C4-2B (cell line): ENCODE data around the gene PCDHA8.

Experiments
- CTCF ChIP-seq: fragments of 450-650 bp; conservative IDR thresholded peaks from 2 replicates; pipeline ENCODE4 v1.5.1; 2017; ENCODE audit warnings: mild to moderate bottlenecking
- ZFX ChIP-seq: fragments of 450-650 bp; IDR thresholded peaks from 2 replicates; pipeline ENCODE4 v1.6.1; 2017

GRCh38 chr5:140857987-140858240 lies 16.9 kb downstream of the PCDHA8 start:
- TF ChIP-seq CTCF (no peak), ZFX (no peak)
